OCI-LY1 (cell line): ENCODE data around the gene DICER1.

Experiments
- CTCF ChIP-seq: fragments of 200-600 bp; sonication (generic), shearing (Covaris generic); IDR thresholded peaks from 2 replicates; pipeline ENCODE4 v1.5.1; 2017; ENCODE audit warnings: mild to moderate bottlenecking, antibody characterized with exemption, low read length, moderate library complexity, mixed read lengths
- EZH2 ChIP-seq: fragments of 200-600 bp; sonication (generic), shearing (Covaris generic); IDR thresholded peaks from 2 replicates; pipeline ENCODE4 v1.8.0; 2017; ENCODE audit warnings: borderline replicate concordance, mixed run types, mild to moderate bottlenecking, antibody characterized with exemption, low read length, moderate library complexity, mixed read lengths

GRCh38 chr14:95156161-95157047 lies 925 bp downstream of the DICER1 start:
- TF ChIP-seq EZH2 (no peak), CTCF (no peak)
